Ovary (tissue), 9 donors: ENCODE results near the gene LRRC26. TPM values are rescaled to one million over a fixed set of nuclear protein-coding genes. Genes with fewer than 3 reads are reported as not detected.

Source experiments
- DNase-seq, 5 donors: peaks; one replicate each; pipeline ENCODE4 v3.0.0-alpha.2; 2019 to 2020
- H3K27ac ChIP-seq, 2 donors: fragments of 200-600 bp; one replicate each; pipeline versions ENCODE4 v1.5.1 to v1.8.0; 2019 to 2022
- H3K27me3 ChIP-seq: fragments of 200-600 bp; one replicate; pipeline ENCODE4 v1.8.0; 2022
- H3K36me3 ChIP-seq: fragments of 200-600 bp; sonication (generic); one replicate; pipeline ENCODE4 v1.5.1; 2019
- H3K4me1 ChIP-seq: one replicate; pipeline ENCODE4 v1.8.1; 2013; ENCODE audit warnings: mild to moderate bottlenecking, moderate library complexity; ENCODE audit not compliant: insufficient read depth
- H3K4me3 ChIP-seq: fragments of 200-600 bp; sonication (generic); one replicate; pipeline ENCODE4 v1.5.1; 2017
- H3K9me3 ChIP-seq, 2 donors: fragments of 200-600 bp in 1 of 2; sonication (generic) in 1 of 2; one replicate each; pipeline versions ENCODE4 v1.5.1 to v1.8.1; 2013 to 2019; ENCODE audit warnings: mild to moderate bottlenecking in 1 of 2, moderate library complexity in 1 of 2
- CTCF ChIP-seq, 3 donors: fragments of 450-650 bp in 2 of 3; fragments of 200-600 bp in 1 of 3; IDR thresholded peaks; one replicate each; pipeline versions ENCODE4 v1.5.1 to v1.8.0; 2016 to 2022; ENCODE audit warnings: antibody characterized with exemption in 3 of 3, mild to moderate bottlenecking in 1 of 3
- EP300 ChIP-seq: sonication (generic); formaldehyde crosslinking; IDR thresholded peaks from one replicate; pipeline ENCODE4 v1.6.1; 2017; ENCODE audit warnings: antibody characterized with exemption
- POLR2A ChIP-seq: fragments of 450-650 bp; IDR thresholded peaks from one replicate; pipeline ENCODE4 v1.6.1; 2017; ENCODE audit warnings: antibody characterized with exemption, mild to moderate bottlenecking, moderate library complexity
- WGBS, 3 donors: extraction: QIAGEN DNeasy Blood & Tissue Kit in 1 of 3; methylation state at CpG; one replicate each; pipeline versions ENCODE4 v1.1.5 to v1.1.7; 2013 to 2017; 5-methylcytosine and 5-hydroxymethylcytosine counted together
- intact Hi-C, 4 donors: fragments of 100-400 bp; cut with DNase I; formaldehyde crosslinking; loops; one replicate each; pipeline versions ENCODE4 v1.11.0 to v1.15.1; 2022 to 2023
- polyA plus RNA-seq, 2 donors: library from polyadenylated mRNA; stranded (reverse); fragments of 200-250 nt in 1 of 2; fragments of 350-450 nt in 1 of 2; fragmentation: Illumina TruSeq in 1 of 2; extraction: RNeasy Lipid Tissue Mini Kit (QIAGEN cat#74804) in 1 of 2; gene quantifications; one replicate each; pipeline ENCODE4 v1.2.3, GENCODE V29; 2013 to 2014
- total RNA-seq, 7 donors: library from RNA; depleted of rRNA in 2 of 7; stranded (reverse); fragments of >200 nt in 2 of 7; fragmentation: NEBNext Ultra II Directional in 3 of 7; extraction: Animal tissue kit (Norgen Biotek cat#: 25700) in 3 of 7; gene quantifications; one replicate each; pipeline versions ENCODE4 v1.1.0 to v1.2.4, GENCODE V29; 2016 to 2023
- donor health status: DM: no; HTN: no; CAD: no; lungs with moderate emphysema.
- donor health status: DM: no; HTN: no; CAD: no.
- donor health status: Bipolar disorder and iron deficiency.
- donor health status: DM: yes; HTN: yes; CAD: no.
- donor health status: DM: no; HTN: no; CAD: no.
- donor health status: DM: yes; HTN: yes; CAD: no.

LRRC26 gene
- total and polyA plus RNA-seq, 9 donors: 0.23 to 3.0 TPM; not detected in 7

DNA sequence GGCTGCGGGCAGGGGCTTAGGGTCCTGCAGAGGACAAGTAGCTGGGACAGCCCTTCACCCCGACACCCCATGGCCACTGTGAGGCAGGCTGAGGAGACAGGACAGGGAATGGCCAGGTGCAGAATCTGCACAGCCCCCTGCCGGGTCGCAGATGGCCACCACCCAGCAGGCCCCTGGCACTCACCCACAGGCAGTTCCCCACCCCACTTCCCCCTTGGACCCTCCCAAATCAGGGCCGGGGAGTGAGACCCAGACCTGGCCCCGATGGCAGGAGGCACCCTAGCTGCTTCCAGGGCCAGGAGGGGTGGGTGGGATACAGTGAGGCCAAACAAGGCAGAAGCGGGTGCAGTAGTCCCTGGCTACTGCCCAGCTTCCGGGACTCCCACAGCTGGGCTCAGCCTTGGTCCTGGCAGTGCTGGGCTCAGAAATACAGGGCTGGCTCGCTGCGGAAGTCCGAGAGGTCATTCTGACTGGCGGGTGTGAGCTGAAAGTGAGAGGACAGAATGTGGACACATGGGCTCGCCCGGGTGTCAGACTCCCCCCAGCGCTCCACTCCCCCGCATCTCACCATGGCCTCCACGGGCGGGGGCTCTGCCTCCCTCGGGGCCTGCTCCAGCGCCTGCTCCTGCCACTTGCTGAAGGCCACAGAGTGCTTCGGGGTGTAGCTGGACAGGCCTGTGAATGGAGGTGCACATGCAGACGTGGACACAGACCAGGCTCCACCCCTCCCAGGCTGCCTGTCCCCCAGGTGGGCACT is 22.0 kb upstream of the LRRC26 start:
- Histone ChIP-seq H3K4me3 (no peak overlapping the region), H3K27ac (no peak overlapping the region), H3K4me1 (peaks cover 15% of the 10 kb centered on the region), H3K27me3 (no peaks in the 10 kb centered on the region), H3K9me3 (no peaks in the 10 kb centered on the region), H3K36me3 (no peaks in the 10 kb centered on the region)
- no peak for TF ChIP-seq CTCF (IDR thresholded peaks at IDR 0.05)
- no peak for TF ChIP-seq POLR2A
- TF ChIP-seq EP300: no peak
- 49 to 56% (median 54%) methylated on average over 22 of the region's 22 CpGs for WGBS, 3 donors
- intact Hi-C loops: no loop called here
- DNase-seq: no peak

GRCh38 chr9:137191245-137191644 is 21.4 kb upstream of the LRRC26 start:
- no peaks in the 10 kb centered on the region for H3K27me3 ChIP-seq
- H3K27ac ChIP-seq: no peak overlapping the region
- H3K36me3 ChIP-seq: no peaks in the 10 kb centered on the region
- no peaks in the 10 kb centered on the region for H3K9me3 ChIP-seq
- no peak overlapping the region for H3K4me3 ChIP-seq
- no peak for DNase-seq
- H3K4me1 ChIP-seq: peaks cover 19% of the 10 kb centered on the region
- TF ChIP-seq CTCF (IDR thresholded peaks at IDR 0.05) (no peak), POLR2A (no peak), EP300 (no peak)
- intact Hi-C loops: no loop called here
- 31 to 55% (median 52%) methylated on average over 3 of the region's 3 CpGs for WGBS, 3 donors

DNA sequence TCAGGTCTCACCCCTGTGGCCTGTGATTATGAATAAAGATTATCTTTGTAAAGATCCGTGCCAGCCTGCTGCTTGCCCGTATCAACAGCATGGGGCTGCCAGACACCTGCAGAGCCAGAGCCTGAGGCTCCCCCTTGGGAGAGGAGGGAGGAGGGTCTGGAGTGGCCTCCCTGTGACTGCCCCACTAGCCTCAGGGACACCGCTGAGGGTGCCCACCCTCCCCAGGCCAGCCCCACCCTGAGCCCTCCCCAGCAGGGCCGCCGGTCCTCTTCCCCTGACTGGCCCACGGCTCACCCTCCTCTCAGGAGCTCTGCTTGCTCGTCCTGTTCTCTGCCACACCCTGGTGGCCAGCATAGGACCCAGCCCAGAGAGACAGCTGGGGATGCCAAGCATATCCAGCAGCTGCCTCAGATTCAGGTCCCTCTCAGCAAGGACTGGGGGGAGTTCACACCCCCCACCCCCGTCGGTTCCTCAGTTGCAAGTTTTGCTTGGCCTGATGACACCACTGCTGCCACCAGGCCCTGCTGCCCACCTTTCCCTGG is 20.5 kb upstream of the LRRC26 start:
- Histone ChIP-seq H3K36me3 (no peaks in the 10 kb centered on the region), H3K27me3 (no peaks in the 10 kb centered on the region), H3K4me3 (no peak overlapping the region), H3K4me1 (peaks cover 19% of the 10 kb centered on the region), H3K27ac (no peak overlapping the region), H3K9me3 (no peaks in the 10 kb centered on the region)
- WGBS, 3 donors: 64 to 75% (median 70%) methylated on average over 8 to 9 of the region's 9 CpGs
- intact Hi-C loops: no loop called here
- DNase-seq: no peak
- no peak for TF ChIP-seq POLR2A

DNA sequence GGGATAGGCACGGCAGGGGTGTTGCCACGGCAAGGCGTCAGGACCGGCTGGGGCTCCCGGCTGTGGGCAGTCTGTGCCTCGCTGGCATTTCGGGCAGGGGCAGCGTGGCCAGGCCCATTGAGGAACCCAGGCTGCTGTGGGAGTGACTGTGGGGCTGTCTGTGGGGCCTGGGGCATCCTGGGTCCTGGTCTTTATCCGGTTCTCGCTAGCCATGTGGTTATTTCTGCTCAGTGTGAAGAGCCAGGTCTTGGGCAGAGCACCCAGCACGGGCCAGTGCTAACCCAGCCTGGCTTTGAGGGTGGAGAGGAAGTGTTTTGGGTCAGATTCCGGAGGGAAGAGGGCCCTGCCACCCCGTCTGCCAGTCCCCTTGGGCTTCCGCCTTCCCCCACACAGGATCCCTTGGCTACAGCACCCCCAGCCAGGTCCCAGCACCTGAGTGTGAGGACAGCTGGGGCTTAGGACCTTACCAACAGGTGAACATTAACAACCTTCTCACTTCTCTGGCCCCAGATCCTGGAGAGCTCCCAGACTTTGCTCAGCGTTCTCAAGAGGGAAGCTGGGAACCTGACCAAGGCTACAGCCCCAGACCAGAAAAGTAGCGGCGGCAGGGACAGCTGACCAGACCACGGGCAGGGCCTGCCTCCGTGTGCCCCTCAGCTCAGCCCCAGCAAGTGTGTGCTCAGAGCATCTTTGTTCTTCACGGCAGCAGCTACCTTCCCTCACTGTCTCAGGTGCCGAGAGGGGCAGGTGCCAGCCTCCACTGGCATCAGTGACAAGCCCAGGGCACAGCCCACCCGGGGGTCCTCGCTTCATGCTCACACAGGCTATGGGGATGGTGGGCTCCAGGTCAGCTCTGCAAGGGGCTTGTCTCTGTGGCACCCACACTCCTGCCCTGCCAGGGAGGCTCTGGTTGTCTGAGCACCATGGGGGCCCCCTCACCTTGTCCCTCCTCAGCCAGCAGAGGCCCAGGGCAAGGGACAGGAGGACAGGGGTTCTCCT is 19.7 kb upstream of the LRRC26 start:
- Histone ChIP-seq H3K27ac (peak overlapping the region; percentile 88 to 93), H3K27me3 (no peaks in the 10 kb centered on the region), H3K4me3 (peak overlapping the region; percentile 98), H3K4me1 (peaks cover 19% of the 10 kb centered on the region), H3K9me3 (no peaks in the 10 kb centered on the region), H3K36me3 (no peaks in the 10 kb centered on the region)
- TF ChIP-seq POLR2A: no peak
- TF ChIP-seq CTCF (IDR thresholded peaks at IDR 0.05): no peak
- intact Hi-C loops: no loop called here
- no peak for DNase-seq
- 23 to 31% (median 29%) methylated on average over 23 of the region's 23 CpGs for WGBS, 3 donors
